ENCODE results near the gene DOCK2.
A peak's percentile ranks its signal among the peaks of the same experiment; 100 is the strongest.

DOCK2 gene

DNA sequence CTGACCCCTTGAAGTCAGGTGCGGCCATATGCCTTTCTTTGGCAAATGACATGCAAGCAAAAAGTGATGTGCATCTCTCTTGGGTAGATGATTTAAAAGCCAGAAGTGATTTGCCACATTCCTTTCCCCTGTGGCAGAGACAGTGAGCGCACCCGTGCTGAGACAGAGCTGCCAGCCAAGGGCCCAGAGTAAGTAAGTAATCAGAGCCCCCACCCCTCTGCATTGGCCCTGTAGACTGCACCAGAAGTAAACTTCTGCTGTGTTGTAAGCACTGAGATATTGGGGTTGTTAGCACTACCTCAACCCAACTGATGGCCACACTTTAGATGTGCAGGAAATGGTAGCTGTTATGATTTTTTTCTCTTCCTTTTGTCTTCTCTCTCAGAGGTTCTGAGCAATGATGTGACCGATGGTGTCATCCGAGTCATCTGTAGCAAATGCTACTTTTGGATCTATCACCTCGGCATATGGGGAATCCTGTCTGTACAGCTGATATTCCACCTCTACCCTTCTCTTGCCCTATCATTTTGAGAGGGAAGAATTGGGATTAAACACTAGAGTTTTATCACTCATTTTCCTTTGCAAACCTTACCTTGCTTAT, 58.0 kb downstream of the DOCK2 start:
- peak; percentile 60 for DNase-seq

DNA sequence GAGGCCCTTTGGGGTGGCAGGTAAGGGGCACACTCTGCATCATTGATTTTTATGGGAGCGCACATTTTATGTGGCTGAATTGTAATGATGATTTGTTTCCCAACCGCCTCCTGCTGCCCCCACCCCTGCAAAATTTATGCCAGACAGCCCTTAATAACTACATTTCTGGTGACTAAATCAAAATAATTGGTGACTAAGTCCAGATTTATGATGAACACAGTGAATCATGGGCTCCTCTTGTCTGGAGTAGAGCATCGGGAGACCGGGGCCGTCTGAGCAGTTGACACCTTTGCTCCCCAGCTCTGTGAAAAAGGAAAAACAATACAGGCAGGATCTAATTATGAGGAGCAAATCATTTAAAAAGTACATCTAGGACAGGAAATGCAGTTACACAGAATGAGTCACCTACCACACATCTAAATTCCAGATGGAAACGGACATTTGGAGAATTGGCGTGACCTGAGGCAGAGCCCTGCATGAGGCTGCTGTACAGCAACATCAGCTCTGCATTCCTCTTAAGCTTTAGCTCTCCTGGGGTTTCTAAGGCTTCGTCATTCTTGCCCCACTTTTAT, 58.9 kb downstream of the DOCK2 start:
- DNase-seq, result peak; percentile 100

DNA sequence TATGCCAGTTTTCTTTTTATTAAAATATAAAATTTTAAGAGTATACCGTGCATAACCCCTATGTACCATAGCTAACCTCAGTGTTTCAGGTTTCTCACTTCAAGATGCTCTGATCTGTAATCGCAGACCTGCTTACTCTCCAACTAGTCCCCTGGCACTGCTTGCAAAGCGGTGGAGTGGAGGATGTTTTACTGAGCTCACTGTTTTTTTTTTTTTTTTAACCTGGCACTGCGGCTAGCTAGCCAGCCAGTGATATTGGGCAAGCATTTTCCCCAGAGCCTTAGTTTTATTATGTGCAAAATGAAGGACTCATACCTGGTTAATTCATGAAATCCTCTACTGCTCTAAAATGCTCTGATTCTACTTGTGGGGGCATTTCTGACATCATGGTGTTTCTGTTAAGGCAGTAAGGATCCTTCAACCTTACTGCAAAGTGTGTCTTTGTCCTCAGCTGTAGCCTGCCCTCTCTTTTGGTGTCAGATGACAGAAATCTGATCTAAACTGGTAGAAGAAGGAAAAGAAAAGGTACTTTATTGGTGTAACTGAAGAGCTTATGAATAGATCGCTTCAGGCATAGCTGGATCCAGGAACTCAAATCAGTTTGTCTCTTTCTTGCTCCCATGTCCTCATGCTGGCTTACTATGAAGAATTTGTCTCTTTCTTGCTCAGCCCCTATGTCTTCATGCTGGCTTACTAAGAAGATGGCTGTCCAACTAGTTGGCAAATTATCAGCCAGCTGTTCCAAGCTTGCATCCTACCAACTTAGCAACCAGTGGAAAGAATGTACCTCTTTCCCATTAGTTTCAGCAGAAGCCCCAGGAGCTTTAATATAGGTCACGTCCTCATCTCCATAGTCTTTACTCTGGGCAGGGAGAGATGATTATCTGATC, 59.8 kb downstream of the DOCK2 start:
- DNase-seq, result peak; percentile 58

DNA sequence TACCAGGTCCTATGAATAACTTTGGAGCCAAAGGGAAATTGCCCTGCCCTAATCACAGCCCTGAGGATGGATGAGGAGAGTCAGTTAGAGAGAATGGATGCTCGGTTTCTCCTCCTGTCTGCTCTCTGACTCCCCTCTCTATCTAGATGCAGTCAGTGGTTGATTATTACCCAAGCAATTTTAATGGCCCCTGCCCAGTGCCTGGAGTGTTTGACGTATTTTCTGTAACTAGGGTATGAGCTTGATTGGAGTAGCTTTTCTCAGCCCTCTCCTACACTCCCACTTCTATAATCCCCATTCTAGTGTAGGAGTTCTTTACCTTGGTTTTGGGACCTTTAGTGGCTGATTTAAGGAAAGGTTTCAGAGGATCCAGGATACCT, 60.4 kb downstream of the DOCK2 start:
- DNase-seq, result no peak

DNA sequence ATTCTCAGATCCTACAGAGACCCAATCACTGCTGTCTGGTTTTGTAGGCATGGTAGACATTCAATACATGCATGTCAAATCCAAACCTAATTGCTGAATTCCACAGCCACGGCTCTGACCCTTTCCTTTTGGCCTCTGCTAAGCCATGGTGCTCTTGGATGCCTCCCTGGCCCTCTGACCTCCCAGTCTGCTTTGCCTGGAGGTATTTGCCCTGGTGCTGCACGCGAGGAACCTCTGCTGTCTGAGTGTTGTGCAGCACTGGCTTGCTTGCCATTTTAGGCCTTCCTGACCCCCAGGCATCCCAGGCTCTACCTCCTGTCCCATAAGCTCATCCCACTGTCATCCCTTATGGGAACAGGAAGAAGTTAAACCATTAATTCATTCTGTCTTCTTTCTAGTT, 60.9 kb downstream of the DOCK2 start:
- DNase-seq, result no peak

DNA sequence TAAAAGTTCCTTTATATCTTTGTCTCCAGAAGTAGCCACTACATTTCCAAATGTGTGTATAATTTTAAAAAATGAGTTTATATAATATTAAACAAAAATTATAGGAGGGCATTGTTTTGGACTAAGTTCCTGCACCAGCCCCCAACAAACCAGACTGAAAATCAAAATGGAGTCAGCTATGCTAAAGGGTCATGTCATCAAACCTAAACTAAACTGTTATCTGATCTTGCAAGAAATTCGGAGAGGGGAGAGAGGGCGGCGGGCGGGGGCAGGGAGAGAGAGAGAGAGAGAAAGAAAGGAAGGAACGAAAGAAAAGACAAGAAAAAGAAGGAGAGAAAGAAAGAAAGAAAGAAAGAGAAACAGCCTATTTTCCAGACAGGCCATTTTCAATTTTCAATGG, 63.5 kb downstream of the DOCK2 start:
- no peak for DNase-seq

DNA sequence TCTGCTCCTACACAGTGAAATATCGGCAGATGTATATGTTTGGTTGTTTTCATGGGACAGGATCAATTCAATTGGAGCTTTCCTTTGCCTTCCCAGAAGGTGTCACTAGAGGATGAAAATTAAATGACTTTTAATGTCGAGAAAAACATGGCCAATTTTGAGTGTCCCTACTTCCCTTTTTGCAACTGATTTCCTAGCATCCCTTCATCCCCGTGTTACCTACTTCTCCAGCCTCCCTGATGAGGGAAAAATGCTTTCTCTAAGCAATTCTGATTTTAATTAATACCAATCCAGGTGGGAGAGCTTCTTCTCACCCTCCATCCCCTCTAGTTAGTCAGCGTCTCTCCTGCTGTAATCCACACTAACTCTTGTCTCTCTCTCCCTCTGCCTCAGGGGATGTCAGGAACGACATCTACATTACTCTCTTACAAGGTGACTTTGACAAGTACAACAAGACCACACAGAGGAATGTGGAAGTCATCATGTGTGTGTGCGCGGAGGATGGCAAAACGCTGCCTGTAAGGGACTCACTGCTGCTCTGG, 64.9 kb downstream of the DOCK2 start:
- peak; percentile 61 for DNase-seq

DNA sequence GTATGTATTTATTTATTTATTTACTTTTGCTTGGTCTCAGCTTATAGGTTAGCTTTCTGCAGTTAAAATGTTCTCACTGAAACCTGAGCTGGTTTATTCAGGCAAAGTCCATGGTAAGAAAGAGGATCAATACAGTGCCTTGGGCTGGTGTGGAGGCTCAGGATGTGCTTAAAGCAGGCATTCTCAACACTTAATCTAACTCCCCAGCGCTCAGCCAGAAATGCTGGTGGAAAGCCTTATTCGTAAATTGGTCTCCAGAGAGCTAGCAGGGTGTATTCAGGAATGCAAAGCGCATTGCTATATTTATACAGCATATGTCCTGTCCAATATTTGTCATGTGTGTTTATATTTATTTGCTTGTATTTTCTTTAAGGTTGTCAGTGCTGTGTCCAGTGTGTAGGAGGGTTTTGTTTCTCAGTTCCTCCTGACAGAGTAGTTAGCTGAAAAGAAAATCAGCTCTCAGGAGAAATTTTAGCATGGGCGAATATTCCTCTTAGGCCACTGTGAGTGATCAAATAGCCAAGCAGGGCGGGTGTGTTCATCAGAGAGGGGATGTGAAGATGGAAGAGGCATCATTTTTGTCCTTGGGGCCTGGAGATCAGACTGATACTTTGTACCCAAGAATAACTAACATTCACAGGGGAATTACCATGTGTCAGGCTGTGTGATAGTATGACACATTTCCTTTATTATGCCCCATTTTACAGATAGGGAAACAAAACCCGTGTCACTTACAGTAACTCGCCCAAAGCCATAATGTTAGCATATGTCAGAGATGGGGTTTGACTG, 65.8 kb downstream of the DOCK2 start:
- DNase-seq, result peak; percentile 58

DNA sequence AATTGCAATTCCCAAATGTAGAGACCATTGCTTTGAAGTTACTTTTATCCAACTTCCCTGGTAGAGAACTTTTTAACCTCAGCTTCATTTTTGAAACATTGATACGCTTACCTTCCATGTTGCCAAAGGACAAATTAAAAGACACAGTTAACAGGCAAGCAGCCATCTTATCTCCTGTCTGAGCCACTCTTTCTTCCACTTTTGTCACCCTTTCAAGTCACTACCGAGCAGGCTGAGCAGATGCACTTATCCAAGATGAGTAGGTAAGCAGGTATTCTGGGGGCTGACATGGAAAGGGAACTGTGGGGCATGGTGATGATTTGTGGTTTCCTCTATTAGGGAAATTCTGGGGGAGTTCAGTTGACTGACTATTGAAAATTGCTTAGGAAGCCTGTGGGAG, 66.7 kb downstream of the DOCK2 start:
- peak; percentile 55 for DNase-seq

DNA sequence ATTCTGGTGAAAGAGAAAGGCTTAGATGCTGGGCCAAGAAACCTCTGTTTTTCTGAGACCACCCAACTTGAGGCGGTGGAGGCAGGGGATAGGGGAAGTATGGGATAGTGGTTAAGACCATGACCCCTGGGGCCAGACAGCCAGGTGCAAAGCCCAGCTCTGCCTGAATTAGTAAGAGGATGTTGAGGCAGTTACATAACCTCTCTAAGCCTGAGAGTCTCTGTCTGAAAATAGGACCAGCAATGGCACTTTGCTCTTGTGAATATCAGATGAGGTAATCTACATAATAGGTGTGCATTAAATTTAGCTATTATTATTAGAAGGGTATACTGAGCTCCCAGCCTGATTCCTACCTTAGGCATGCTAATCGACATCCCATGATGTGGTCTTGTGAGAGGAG, 68.2 kb downstream of the DOCK2 start:
- no peak for DNase-seq

DNA sequence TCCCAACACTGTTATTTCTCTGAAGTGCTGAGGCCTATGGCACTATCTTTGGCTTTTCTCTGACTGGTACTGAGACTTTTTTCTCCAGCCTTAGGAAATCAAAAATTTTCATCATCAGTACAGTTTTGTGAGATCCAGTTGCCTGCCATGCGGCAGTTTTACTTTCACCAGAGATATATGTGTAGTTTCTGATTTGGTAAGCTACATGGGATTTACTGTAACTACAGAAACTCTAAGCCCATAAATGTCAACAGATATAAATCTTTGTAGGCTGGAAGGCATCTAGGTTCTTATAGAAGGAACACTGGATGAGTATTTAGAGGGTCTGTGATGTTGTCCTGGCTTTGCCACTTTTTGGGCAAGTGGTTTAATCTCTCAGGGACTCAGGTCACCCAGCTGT, 69.0 kb downstream of the DOCK2 start:
- DNase-seq, result no peak

DNA sequence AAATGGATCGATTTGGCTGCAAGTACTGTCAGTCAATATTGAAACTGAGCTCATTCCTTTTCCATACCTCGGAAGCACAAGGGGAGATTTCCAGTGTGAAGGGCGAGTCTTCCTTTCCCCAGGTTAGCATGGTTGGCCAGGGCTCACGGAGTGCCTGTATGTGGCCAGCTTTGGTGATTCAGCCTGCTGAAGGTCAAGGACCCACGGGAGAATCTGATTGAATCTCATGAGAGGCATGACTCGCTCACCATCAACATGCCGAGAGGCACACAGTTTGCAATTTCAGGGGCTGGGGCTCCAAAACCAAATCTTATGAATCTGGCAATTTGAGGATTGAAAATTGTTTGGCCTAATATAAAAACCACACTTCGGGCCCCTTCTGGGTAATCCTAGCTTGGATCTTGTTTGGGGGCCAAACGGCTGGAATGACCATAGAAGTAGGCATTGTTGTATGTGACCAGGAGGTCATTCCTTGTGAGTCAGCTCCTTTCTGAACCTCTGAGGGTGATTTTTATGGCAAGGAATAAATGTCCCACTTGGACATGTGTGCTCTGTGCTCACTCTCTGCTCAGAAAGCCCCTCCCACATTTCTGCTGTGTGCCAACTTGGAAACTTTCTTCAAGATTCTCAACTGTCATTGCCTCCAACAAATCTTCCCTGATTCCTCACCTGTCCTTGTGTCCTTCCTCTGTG, 69.8 kb downstream of the DOCK2 start:
- peak; percentile 73 for DNase-seq

DNA sequence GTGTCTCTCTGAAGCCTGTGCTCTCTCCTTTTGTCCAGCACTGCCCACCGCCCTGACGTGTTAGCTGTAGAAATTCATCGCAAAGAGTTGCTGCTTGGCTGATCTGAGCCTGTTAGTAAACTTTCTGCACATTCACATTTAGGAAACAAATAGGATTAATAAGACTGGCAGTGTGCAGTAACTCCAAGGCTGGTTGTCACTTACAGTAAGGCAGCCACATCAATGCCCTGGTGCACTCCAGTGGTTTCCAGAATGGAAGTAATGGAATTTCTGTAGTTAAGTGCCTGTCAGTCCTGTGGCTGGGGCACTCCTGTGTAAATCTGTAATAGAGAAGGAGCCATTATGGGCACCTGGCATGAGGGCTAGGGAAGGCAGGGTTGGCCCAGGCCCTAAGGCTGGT, 70.6 kb downstream of the DOCK2 start:
- no peak for DNase-seq

DNA sequence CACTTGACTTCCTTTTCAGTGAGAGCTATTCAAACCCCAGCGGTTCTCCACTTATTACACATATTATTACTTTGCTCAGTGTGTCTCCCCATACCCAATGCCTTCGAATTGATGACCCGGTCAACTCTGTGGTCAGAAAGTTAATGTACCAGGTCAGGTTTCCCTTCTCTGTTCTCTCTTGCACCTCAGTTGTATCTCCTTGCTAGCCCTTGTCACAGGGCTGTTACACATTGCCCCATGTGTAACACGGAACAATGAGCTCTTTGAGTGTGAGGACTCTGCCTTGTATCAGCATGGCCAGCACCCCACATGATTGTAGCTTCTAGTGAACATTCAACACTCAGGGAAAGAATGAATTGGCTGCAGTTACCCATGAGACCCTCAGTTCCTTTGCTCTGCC, 73.6 kb downstream of the DOCK2 start:
- DNase-seq, result no peak

DNA sequence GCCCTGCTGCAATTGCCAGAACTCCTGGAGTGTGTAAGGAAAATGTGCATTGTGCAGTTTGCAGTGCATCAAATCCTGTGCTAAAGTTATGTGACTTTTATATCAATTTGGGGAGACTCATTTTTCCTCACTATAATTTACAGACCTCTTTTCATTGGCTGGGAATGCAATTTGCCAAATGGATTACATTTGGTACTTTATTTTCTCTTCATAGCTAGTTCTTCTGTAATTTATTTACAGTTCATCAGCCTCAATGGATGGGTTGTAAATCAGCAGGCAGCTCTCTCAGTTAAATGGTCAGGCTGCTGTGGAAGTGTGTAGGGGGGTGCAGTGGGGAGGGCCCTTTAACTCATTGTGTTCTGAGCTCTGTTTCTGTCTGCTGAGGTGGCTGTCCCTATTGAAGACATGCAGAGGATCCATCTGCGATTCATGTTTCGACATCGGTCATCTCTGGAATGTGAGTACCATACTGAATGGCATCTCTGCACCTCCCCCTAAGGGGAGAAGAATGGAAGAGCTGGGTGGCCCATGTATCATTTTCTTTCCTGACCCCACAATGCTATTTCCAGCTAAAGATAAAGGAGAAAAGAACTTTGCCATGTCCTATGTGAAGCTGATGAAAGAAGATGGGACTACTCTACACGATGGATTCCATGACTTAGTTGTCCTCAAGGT, 74.6 kb downstream of the DOCK2 start:
- peak; percentile 35 for DNase-seq

DNA sequence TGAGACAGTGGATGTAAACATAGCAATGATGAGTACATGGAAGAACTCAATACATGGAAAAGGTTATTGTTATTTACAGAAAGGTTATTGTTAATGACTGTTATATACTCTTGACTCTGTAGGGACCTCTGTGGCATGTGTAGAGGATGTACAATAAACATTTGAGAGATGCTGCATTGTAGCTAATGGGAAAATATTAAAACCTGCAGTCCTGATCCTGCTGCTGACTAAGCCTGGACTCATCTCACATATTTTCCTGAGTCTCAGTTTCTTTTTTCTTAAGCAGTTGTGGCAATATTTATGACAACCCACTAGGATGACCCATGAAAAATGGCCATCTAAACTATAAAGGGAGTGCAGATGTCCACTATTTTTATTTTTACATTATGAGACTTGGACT, 75.4 kb downstream of the DOCK2 start:
- DNase-seq, result no peak

DNA sequence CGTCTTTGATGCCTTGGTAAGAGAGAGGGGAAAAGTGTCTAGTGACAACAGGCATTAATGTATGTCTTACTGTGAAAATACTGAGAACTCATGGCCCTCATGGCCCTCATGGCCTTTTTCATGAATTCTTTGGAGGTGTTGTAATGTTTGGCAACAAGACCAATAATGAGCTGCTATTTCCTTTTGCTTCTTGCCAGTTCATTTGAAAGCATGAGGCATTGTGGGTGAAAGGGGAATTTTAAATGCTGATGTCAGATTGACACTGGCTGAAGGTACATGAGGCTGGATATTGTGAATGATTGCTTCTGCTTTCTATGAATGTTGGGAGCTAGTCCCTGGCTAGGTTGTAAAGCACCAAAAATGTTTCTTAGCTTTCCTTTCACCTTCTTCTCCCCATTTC, 79.2 kb downstream of the DOCK2 start:
- DNase-seq, result peak; percentile 89

DNA sequence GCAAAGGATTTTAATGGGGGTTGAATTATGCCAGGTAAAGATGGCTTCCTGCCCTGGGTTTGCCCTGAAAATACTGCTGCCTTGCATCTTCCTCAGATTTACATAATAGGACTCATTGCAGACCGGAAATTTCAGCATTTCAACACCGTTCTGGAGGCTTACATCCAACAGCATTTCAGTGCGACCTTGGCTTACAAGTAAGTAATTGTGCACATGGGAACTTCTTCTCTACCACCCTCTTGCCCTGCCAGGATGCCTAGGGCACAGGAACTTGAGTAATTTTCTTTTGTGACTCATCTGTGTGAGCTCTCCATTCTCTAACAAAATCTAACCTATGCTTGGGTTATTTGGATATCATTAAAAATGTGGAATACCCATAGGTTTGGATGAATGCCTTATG, 80.2 kb downstream of the DOCK2 start:
- DNase-seq, result no peak

DNA sequence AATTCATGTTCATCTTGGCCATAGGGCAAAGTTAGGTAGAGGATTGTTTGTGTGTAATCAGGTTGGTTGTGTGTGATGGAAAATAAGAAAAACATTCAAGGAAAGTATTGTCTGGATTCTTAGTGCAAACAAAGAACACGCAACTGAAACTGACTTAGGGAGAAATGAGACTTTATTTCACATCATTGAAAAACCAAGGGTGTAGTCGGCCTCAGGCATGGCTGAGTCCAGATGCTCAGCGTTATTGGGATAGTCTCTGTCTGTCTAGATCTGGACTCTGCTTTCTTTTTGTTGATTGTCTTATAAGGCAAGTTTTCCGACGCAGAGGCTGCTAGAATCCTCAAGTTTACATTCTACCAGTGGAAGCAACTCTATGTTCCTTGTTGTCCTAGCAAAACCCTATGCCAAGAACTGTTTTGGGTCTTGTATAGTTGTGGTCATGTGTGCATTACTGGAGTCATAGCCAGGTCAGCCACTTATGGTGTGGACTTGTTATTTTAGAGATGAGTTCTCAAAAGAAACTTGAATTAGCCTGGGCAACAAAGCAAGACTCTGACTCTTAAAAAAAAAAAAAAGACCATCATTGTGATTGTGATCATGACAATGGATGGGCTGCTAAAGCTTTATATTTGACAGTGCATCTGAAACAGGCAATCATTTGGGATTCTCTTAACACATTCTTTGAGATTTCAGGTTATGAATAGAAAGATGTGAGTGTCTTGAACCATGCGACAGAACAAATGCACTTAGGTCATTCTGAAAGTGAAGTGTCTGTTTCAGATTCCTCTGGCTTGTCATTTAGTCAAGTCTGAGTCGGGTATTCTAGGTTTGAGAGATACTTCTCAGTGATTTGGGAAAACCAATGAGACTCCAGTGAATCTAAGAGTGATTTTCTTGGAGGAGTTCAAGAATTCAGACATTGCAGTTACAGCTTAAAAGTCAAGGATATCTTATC, 82.6 kb downstream of the DOCK2 start:
- DNase-seq, result no peak

DNA sequence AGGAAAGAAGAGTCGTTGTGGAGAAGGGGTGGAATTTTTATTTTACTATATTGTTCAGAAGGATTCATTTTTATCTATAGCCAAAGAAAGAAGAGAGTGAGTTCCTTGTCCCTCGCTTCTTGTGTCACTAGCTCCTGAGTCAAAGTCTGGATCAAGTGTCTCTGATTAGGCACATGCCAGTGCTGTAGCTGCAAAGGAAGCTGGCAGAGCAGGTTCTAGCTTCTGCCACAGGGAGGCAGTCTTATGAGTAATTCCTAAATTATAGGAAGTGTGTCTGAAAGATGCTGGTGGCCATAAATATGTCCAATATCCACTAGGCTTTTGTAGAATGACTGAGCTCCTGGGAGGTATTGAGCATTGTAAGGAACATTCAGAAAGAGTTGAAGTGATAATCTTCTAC, 84.7 kb downstream of the DOCK2 start:
- no peak for DNase-seq
